ENCODE measurements around the gene SPEM2. TPM values are rescaled to one million over a fixed set of nuclear protein-coding genes. Genes with fewer than 3 reads are reported as not detected.
A peak's percentile ranks its signal among the peaks of the same experiment; 100 is the strongest.

SPEM2 gene
- total RNA-seq, 2 experiments from 2014 or later = not detected

GRCh38 chr17:7444682-7445618 is 19.5 kb downstream of the SPEM2 start, which contains the start of gene CHRNB1:
Gene CHRNB1, plus strand, starts transcription at chr17:7445061. Its CDS starts 67 bp downstream, at chr17:7445128.
- ChIA-PET POLR2A (interaction anchor here (1.1 to 4.0 kb wide), 7 partner anchors 9 to 115 kb away, joined by 4 to 25 read pairs (median 6); partner anchors contain the start of genes PLSCR3, POLR2A, SLC35G6 and ZBTB4), CTCF (interaction anchor here (1.1 to 1.4 kb wide), 4 partner anchors 8 to 149 kb away, joined by 3 to 5 read pairs (median 4); no protein-coding TSS in a partner anchor)
- ATAC-seq (ENCODE audit: poor library complexity) (peak; percentile 11), DNase-seq (peak in 3 of 14 experiments; percentile 15 to 56 (median 43))
- Histone ChIP-seq H3K36me3 (ENCODE audit: insufficient read depth, low read length) (no peaks in the 10 kb centered on the region), H3K4me1 (ENCODE audit: insufficient read depth, low read length) (peaks cover 37% of the 10 kb centered on the region), H3K27ac (ENCODE audit: low read depth in 1 of 2, low read length in 2 of 2) (no peak within 1 kb of the TSS), H3K9me3 (ENCODE audit: control insufficient read depth in 1 of 2, insufficient read depth in 1 of 2, low read length in 2 of 2) (peaks cover 0 to 28% of the 10 kb centered on the region in 2 experiments), H3K27me3 (ENCODE audit: control insufficient read depth in 1 of 2, insufficient read depth in 2 of 2, low read length in 2 of 2) (peaks cover 67 to 73% of the 10 kb centered on the region in 2 experiments), H3K4me3 (ENCODE audit: low read length) (peak within 1 kb of the TSS; percentile 37)
- no peaks in the 10 kb centered on the region for H3K9me3 Mint-ChIP-seq
- no peaks in the 10 kb centered on the region for H3K36me3 Mint-ChIP-seq (ENCODE audit: low read depth)
- H3K4me1 Mint-ChIP-seq (ENCODE audit: low read depth) = peaks cover 29% of the 10 kb centered on the region
- H3K27ac Mint-ChIP-seq = no peak within 1 kb of the TSS
- no peak for TF ChIP-seq CTCF (IDR thresholded peaks at IDR 0.05)
- peaks cover 72% of the 10 kb centered on the region for H3K27me3 Mint-ChIP-seq
- peak within 1 kb of the TSS; percentile 59 for H3K4me3 Mint-ChIP-seq
- intact Hi-C loops (cut with DNase I, micrococcal nuclease) = no loop called here

- H3K4me1 ChIP-seq (ENCODE audit: insufficient read depth, low read length) = peaks cover 30% of the 10 kb centered on the region
- peaks cover 0 to 21% of the 10 kb centered on the region in 2 experiments for H3K9me3 ChIP-seq (ENCODE audit: control insufficient read depth in 1 of 2, insufficient read depth in 1 of 2, low read length in 2 of 2)
- no peak for TF ChIP-seq CTCF (IDR thresholded peaks at IDR 0.05)
- ChIA-PET POLR2A (interaction anchor here (0.6 to 4.0 kb wide), 8 partner anchors 8 to 242 kb away, joined by 3 to 25 read pairs (median 6); partner anchors contain the start of genes MPDU1, PLSCR3, POLR2A and SLC35G6), CTCF (interaction anchor here (1.1 to 1.4 kb wide), 3 partner anchors 9 to 150 kb away, joined by 3 to 5 read pairs (median 3); no protein-coding TSS in a partner anchor)
- Mint-ChIP-seq H3K36me3 (ENCODE audit: low read depth) (no peaks in the 10 kb centered on the region), H3K9me3 (no peaks in the 10 kb centered on the region), H3K4me3 (peak overlapping the region; percentile 59), H3K4me1 (ENCODE audit: low read depth) (peaks cover 23% of the 10 kb centered on the region), H3K27me3 (peaks cover 66% of the 10 kb centered on the region), H3K27ac (no peak overlapping the region)
- ATAC-seq (ENCODE audit: poor library complexity) (peak; percentile 91), DNase-seq (peak in 11 of 14 experiments; percentile 19 to 61 (median 38))
- no peak overlapping the region for H3K27ac ChIP-seq (ENCODE audit: low read depth in 1 of 2, low read length in 2 of 2)
- H3K4me3 ChIP-seq (ENCODE audit: low read length) = peak overlapping the region; percentile 37
- H3K27me3 ChIP-seq (ENCODE audit: control insufficient read depth in 1 of 2, insufficient read depth in 2 of 2, low read length in 2 of 2) = peaks cover 61 to 67% of the 10 kb centered on the region in 2 experiments
- intact Hi-C loops (cut with DNase I, micrococcal nuclease) = no loop called here
- H3K36me3 ChIP-seq (ENCODE audit: insufficient read depth, low read length) = no peaks in the 10 kb centered on the region
Observed at GRCh38 chr17:7445619-7445968, 20.2 kb downstream of the SPEM2 start.

GRCh38 chr17:7448461-7448860 is 23.0 kb downstream of the SPEM2 start:
- Histone ChIP-seq H3K4me3 (ENCODE audit: low read length) (no peak overlapping the region), H3K4me1 (ENCODE audit: insufficient read depth, low read length) (peaks cover 25% of the 10 kb centered on the region), H3K36me3 (ENCODE audit: insufficient read depth, low read length) (no peaks in the 10 kb centered on the region), H3K27ac (ENCODE audit: low read depth in 1 of 2, low read length in 2 of 2) (no peak overlapping the region), H3K9me3 (ENCODE audit: control insufficient read depth in 1 of 2, insufficient read depth in 1 of 2, low read length in 2 of 2) (peaks cover 0 to 19% of the 10 kb centered on the region in 2 experiments), H3K27me3 (ENCODE audit: control insufficient read depth in 1 of 2, insufficient read depth in 2 of 2, low read length in 2 of 2) (peaks cover 38 to 39% of the 10 kb centered on the region in 2 experiments)
- H3K27me3 Mint-ChIP-seq = peaks cover 37% of the 10 kb centered on the region
- H3K4me1 Mint-ChIP-seq (ENCODE audit: low read depth) = peaks cover 23% of the 10 kb centered on the region
- no peak for DNase-seq
- no peaks in the 10 kb centered on the region for H3K9me3 Mint-ChIP-seq
- no peak overlapping the region for H3K27ac Mint-ChIP-seq
- intact Hi-C loops (cut with DNase I, micrococcal nuclease) = no loop called here
- no peak overlapping the region for H3K4me3 Mint-ChIP-seq
- ChIA-PET CTCF (interaction anchor here (0.7 to 1.2 kb wide), 2 partner anchors 12 to 75 kb away, joined by 4 read pairs; no protein-coding TSS in a partner anchor), POLR2A (interaction anchor here (0.7 to 2.4 kb wide), 3 partner anchors 12 to 240 kb away, joined by 3 to 8 read pairs (median 3); partner anchors contain the start of genes TMEM102 and WRAP53)
- TF ChIP-seq CTCF (IDR thresholded peaks at IDR 0.05) = no peak
- H3K36me3 Mint-ChIP-seq (ENCODE audit: low read depth) = no peaks in the 10 kb centered on the region
- no peak for ATAC-seq (ENCODE audit: poor library complexity)
